GM19023 (cell line): ENCODE measurements around the gene ATAD3B.
"Not testable (repeated sequence)": the region's sequence is repeated elsewhere in the genome, so short reads cannot be mapped to it uniquely, and the experiment has no call there.

Source experiments
- ATAC-seq: cut with Tn5 transposase; IDR thresholded peaks from one replicate; pipeline ENCODE4 v1.9.1; 2021; ENCODE audit warnings: mild to moderate bottlenecking, moderate library complexity; ENCODE audit not compliant: unreplicated experiment

The ATAD3B gene

DNA sequence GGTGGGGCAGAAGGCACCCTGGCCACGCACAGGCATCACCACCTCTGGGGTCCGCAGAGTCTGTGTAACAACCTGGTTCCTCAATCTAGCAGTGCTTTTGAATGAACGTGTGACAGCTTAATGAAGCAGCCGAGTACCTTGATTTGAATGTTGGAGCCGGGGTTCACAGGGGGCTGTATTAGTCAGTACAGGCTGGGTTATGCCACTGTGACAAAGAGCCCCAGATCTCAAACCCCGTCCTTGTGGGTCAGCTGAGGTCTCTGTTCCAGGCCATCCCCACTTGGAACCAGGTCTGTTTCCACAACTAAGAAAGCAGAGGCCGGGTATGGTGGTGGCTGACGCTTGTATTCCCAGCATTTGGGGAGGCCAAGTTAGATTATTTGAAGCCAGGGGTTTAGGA is 58.4 kb downstream of the ATAD3B start:
- ATAC-seq = no peak

DNA sequence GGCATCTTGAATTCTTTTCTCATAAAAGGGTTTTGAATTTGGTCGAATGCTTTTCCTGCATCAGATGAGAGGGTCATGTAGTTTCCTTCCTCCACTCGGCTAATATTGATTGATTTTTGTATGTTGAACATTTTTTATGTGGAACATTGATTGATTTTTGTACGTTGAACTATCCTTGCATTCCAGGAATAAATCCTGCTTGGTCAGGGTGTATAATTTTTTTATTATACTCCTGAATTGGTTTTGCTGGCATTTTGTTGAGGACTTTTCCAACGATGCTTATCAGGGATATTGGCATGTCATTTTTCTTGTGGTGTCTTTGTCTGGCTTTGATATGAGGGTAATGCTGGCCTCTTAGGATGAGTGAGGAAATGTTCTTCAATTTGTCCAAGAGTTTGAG is 60.4 kb downstream of the ATAD3B start:
- ATAC-seq = no peak

DNA sequence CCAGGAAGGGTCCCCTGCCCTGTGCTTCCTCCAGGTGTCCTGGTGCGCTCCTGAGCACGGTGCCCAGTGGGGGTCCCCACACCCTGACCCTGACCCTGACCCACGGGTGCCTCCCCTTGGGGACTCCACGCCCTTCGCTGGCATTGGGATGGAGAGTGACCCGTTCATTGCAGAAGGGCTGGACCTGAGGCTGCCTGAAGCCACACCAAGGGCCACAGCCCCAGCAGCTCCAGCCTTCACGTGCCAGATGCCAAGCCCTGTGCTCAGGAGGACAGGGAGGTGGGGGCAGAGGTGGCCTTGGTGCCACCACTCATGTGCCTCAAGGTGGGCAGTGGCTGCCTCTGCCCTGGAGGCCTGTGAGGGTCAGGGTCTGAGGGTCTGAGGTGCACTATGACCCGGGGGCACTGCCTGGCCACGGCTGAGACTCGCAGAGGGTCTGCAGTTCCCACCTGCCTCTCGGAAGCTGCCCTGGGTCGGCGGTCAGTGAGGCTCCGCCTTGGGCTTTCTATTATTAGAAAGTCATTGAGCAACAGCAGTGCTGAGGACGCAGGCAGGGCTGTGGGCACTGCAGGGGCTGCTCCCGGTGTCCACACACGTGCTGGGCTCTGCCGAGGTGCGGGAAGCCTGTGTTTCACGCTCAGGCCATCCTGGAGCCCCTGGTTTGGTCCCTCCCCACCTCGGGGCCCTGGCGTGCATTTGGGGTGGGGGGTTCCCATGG is 61.8 kb downstream of the ATAD3B start:
- ATAC-seq = not testable (repeated sequence)

DNA sequence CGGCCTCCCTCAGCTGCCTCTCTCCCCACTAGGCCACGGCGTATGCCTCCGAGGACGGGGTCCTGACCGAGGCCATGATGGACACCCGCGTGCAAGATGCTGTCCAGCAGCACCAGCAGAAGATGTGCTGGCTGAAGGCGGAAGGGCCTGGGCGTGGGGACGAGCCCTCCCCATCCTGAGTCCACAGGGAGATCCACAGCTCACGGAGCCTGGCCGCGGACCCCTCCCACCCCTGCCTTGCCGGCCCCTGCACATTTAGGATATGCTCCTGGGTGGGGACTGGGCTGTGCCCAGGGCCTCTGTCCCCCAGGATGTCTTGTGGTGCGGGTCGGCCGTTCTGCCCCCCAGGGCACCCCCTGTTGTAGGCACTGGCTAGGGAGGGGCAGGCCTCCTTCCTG is 62.3 kb downstream of the ATAD3B start:
- ATAC-seq = not testable (repeated sequence)

DNA sequence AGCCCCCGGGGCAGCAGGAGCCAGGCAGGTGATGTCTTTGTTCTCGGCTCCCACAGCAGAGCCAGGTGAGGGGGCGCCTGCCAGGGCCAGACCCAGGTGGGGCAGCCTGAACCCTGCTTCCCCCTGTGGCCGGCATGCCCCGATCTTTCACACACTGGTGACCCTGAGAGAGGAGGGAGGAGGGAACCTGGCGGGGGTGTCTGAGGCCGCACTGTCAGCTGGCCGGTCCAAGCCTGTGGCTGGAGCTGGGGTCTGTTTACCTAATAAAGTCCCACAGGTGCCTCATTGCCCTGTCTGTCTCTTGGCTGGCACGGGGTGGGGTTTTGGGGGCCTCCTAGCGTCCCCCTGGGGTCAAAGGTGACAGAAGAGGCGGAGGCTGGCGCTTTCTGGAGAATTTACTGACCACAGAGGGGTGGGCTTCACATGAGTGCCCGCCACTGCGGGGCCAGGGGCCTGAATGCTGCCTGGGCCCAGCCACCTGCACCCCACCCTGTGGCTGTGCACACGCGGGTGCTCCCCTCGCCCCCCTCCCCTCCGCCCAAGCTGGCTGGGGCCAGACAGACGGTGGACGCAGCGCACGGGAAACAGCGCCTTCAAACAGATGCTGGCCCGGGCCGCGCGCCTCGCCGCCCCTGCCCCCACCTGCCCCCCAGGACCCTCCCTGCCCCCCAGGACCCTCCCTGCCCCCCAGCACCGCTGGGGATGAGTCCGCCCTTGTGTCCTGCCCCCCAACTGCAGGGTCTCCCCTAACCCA is 63.0 kb downstream of the ATAD3B start:
- no peak for ATAC-seq

DNA sequence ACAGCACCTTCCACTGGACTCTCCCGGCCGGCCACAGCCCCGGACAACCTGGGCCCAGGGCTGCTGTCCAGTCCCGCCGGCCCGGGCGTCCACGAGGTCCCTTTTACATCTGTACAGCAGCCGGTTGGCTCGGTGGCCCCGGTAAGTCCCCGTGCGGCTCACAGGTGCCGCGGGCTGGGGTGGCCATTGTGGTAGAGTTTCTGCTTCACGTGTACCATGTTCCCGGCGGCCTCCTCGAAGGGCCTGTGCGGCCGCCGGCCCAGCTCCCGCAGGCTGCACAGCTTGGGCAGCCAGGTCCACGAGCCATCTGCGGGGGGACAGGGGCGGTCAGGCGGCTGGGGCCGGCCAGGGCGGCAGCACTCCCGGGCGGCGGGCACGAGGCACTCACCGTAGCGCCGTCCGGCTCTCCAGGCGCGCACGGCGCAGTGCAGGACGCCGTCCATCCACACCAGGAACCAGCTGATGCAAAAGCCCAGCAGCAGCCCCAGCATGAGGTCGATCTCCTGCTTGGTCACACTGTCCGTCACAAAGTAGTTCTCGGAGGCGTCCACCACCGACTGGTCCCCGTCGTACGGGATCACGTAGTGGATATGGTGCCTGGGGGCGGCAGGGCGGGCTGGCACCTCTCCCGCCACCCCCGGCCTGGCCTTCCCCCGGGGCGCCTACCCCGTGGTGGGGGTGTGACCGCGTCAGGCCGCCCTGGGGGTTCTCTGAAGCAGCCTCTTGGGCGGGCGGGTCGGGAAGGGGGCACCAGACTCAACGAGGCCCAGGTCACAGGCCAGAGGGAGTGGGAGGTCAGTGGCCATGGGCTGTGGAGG is 63.8 kb downstream of the ATAD3B start:
- no peak for ATAC-seq

DNA sequence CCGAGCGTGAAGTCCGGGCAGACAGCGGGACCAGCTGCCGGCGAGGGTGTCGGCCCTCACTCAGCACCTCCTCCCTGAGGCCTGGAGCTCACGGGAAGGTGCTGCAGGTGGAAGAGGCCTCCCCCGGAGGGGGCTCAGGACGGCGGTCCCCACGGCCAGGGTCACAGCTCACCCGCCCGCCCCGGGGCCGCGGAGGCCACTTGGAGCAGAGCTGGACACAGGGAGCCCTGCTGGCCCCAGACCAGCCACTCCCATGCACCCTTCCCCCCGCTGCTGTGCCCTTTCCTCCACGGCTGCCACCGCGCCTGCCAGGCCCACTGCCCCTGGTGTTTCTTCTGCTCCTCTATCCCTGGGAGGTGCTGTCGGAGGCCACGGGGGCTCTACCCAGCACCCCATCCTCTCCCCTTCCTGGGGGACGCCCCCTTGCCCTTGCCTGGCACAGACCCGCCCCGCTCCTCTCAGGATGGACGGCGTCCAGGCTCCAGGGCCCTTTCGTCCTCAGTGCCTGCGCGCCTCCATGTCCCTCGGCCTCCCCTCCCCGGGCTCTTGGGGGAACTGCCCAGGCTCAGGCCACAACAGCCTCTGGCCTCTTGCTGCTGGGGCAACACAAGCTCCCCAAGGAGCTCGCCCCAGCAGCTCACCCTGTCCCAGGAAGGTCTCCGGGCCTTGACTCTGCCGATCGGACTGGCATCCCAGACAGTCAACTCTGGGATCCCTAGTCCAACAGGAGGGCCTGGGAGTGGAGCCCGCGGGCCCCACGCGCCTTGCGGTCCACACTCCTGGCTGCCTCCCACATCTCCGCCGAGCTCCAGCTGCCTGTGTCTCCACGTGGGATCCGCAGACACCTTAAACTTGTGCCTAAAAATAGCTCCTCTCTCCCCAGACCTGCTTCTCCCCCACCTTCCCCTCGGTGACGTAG is 64.7 kb downstream of the ATAD3B start:
- no peak for ATAC-seq

DNA sequence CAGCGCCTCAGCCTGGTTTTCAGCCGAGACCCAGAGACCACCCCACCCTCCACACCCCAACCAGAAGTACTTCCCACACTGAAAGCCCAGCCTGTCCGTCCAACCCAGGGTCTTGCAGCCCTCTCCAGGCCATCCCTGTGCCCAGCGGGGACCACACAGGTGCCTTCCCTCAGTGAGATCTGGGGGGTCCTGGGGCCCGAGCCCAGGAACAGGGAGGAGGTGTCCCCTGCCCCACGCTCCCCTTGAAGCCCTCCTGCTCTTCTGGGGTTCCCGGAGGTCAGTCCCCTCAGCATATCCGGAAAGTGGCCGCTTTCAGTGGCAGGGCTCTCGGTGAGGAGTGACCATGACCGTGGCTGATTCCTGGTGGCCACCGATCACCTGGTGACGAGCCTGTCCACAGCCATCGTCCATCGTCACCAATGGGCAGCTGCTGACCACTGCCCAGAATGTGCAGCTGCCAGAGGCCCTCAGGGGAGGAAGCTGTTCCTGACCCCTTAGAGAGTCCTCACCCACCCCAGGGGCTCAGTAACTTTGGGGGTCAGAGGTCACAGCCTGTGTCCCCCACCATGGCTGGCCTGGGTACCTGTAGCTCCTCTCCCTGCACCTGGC is 65.5 kb downstream of the ATAD3B start:
- no peak for ATAC-seq

DNA sequence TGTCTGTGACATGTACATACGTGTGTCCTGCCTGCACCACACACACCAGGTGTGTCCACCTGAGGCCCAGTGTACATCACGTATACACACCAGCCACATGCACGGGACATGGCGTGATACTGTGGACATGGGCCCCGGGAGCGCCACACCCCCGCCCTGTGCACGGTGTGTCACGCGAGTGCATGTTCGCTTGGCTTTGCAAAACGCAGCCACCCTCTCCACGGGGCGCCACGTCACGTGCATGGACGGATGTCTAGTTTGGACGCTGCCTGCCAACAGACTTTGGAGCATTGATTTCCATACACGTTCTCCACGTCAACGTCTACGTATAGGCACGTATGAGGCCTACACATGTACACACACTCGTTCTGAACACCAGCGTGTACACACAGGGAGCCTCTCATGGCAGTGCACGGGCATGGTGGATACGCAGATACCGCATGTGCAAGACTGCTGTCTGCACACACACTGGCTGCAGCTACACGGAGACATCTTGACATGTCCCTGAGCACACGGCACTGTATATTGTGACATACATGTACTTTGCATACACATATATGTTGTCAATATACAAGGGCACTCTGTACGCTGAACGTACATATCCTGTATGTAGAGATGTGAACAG is 66.2 kb downstream of the ATAD3B start:
- ATAC-seq = no peak

DNA sequence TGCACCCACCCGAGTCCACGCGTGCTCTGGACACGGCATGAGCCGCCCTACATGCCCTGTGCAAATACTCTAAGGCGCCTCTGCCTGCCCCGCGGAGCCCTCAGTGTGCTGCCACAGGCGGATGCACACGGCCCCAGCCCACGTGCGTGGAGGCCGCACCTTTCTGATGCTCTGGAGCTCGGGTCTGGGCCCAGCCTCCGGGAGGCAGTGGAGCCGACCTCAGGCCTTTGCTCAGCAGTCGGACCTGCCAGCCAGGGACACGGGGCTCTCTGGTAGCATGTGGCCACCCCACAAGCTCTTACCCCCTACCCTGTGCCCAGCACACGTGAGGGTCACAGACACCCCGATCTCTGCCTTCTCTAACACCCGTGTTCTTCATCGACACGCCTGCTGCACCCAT is 66.8 kb downstream of the ATAD3B start:
- ATAC-seq = no peak

DNA sequence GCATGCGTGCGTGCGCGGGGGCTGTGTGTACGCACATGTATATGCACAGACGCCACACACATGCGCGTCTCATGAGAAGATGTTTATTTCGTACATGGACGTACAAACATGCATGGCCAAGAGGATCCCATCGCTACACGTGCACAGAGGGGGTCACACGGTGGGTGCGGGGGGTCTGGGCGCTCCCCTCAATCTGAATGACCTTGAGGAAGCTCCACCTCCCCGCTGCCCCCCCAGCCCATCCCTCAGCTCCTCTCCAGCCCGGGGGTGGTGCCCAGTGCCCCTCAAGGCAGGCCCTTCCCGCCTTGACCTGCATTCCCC is 67.4 kb downstream of the ATAD3B start:
- ATAC-seq = no peak

DNA sequence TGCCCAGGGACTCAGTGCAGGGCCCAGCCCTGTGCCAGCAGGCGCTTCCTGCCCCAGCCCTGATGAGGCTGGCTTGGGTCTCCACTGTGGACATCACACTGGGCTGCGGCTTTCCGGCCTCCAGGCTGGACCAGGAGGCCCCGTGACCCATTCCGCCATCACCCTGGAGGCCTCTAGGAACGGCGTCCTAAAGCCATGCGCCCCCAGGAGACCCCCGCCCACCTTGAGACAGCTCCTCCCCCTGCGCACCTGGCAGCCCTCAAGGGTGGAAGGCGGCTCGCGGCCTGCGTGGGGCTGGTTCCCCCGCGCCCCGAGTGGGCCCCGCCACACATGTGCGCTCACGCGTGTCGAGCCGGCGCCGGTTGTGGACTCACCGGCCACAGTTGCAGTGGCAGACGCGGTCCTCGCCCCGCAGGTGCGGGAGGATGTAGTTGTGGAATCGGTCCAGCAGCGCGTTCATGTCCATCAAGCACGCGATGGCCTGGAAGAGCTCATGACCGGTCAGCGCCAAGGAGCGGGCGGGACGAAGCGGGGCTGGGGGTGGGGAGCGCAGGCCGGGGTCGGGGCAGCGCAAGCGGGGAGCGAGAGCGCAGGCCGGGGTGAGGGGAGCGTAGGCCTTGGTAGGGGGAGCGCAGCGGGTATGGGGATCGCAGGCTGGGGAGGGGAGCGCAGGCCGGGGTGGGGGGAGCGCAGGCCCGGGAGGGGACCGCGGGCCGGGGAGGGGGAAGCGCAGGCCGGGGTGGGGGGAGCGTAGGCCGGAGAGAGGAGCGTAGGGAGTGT is 67.9 kb downstream of the ATAD3B start:
- ATAC-seq = no peak

DNA sequence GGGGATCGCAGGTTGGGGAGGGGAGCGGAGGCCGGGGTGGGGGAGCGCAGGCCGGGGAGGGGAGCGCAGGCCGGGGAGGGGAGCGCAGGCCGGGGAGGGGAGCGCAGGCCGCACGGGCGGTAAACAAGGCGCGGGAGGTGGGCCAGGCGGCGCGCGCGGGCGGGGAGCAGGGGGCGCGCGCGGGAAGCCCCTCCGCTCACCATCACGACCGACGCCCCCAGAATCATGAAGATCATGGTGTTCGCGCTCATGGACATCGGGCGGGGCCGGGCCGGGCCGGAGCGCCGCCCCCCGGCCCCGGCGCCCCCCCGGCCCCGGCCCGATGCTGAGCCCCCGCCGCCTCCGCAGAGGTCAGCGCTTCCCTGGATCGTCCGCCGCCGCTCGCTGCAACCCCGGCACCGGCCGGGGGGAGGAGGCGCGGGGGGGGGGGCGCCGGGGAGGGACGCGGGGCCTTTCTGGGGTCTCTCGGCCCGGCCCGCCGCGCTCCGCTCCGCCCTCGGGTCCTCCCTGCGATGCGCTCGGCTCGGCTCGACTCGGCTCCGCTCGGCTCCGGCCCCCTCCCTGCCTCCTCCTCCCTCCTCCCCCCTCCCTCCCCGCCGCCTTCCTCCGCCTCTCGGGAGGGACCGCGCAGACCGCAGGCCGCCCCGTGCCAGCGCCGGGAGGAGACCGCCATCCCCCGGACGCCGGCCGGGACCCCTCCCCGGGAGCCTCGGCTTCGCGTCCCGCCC is 68.7 kb downstream of the ATAD3B start, which contains the start of gene TMEM240:
TMEM240 (minus strand) TSS at position 535 of the 728 bp plus-strand sequence; CDS start at position 257, 278 bp downstream.
- ATAC-seq = no peak

DNA sequence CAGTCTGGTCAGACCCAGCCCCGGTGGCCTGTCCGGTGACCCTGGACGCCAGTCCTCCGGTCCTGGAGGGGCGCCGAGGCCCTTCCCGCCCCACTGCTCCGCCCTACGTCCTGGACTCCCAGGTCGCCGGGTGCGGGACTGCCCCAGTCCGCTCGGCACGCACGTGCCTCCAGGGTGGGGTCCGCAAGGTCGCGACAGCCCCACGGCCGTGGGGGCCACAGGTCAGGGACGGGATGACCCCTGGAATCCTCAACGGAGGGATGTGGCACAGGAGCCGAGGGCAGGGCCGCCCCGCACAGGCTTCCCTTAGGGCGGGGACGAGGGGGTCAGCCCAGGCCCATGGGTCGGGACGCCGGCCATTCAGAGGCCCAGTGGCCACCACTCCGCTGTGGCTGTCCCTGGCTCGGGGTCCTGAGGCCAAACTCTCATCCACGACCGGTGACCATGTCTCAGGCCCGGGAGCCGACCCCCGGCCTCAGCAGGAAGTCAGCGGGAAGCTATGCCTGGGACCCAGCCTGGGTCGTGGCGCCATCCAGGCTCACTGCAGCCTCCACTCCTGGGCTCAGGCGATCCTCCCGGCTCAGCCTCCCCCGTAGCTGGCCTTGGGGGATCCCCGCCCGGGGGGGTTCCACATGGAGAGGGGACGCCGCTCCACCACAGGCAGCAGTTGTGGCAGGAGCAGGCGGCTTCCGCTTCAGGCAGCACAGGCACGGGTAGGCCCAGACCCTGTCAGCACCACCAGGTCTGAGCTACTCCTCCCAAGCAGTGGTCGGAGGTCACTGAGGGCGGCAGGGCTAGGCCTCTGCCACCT is 69.5 kb downstream of the ATAD3B start:
- ATAC-seq = no peak

DNA sequence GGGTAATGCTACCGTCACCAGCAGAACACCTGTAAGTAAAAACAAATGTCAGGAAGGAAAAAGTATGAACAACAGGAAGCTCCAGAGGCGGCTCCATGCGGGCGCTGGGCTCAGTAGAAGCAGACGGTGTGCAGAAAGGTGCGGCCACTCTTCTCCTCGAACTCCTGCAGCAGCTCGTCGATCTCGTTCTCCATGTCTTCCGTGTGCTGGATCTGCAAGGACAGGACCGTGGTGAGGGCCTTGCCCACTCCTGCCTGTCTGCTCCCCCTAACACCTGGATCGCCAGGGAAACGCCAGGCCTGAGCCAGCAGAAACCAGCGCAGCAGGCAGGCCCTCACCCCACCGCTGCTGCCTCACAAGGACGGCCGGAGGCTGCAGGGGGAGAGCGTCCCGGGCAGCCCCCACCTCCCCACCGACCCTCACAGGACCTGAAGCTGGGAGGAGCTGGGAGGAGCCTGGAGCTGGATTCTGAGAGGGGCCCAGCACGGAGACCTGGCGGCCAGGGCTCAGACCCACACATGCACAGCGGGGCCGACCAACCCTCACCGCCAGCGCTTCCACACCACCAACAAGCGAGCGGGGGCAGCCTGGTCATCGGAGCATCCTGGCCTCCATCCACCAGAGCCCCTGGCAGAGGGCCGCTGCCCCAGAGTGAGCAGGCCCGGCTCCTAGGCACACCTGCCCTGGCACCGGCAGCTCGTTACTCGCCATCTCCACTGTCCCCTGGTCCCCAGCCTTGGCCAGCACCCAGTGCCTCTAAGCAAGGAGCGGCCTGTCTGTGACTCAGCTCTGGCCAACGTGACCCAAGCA is 70.6 kb downstream of the ATAD3B start:
- no peak for ATAC-seq
